GM21515 (cell line): ENCODE results near the gene CEP41.

Experiments used
- ATAC-seq: cut with Tn5 transposase; IDR thresholded peaks from one replicate; pipeline ENCODE4 v1.9.1; 2021; ENCODE audit not compliant: unreplicated experiment

The CEP41 gene

DNA sequence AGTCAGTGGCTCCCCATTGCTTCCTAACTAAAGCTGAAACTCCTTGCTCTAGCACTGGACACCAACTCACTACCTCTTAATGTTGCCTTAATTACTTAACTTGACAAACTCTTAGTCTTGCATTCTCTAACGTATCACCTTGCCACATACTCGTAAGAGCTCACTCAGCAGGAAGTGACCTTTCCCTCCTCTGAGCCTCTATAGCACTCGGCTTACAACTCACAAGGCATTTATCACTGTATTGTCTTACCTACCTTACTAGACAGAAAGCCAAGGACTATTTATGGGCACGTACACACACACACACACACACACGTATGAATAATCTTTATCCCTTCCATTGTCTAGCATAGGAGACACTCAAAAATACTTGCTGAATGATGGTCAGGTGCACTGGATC, 21.2 kb downstream of the CEP41 start:
- no peak for ATAC-seq

DNA sequence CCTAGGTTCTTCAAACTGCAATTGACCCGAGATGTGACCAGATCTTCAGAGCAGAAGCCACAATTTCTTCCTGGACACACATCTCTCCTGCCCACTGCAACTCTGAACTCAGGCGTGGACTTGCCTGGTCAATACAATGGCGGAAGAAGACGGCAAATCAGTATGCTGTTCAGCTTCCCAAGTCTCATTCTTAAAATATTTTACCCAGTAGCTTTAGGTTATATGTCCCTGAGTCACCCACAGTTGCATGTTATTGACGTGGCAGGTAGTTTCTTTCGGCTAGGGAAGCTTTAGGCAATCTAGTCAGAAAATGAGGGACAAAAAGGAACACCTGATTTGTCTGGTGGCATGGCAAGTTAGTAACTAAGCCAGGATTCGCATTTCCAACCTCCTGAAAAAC, 22.5 kb downstream of the CEP41 start:
- ATAC-seq: no peak

DNA sequence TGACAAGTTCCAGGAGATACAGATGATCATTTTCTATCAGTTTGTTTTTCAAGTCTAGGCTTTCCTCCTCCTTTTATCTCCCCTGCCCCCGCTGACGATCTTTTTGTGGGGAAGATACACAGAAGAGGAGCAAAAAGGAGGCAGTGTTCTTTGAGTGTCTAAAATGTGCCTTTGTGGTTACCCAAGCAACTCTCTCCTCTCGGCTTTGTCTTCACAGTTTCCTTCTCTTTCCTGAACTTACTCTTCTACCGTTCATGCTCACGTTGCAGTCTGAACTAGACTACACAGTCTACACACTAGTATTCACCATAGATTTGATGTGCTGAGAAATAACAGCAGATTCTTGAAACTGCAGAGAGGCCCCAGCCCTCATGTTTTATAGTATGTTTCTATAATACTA, 23.6 kb downstream of the CEP41 start:
- no peak for ATAC-seq

DNA sequence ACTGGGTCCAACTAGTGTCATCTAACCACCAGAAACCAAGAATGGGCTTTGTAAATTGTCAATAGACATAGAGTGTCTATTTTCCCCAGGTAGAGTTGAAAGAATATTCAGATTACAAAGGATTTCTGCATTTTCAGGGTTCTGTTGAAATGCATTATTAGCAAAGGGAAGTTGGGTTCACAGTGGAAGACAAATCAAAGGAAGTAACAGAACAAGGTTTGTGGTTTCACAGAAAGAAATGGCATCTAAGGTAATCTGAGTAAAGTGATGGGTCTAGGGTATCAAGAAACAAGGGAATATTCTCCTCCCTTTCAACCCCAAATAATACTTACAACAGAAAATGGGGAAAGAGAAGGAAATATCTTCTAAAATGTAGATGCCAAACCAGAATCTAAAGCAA, 25.8 kb downstream of the CEP41 start:
- ATAC-seq: no peak

DNA sequence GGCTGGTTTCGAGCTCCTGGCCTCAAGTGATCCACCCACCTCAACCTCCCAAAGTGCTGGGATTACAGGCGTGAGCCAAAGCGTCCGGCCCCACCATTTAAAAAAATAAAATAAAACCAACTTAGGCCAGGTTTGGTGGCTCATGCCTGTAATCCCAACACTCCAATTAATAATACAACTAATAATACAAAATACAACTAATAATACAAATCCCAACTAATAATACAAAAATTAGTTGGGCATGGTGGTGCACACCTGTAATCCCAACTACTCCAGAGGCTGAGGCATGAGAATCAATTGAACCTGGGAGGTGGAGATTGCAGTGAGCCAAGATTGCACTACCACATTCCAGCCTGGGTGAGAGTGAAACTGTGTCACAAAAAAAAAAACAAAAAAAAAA, 27.6 kb downstream of the CEP41 start:
- no peak for ATAC-seq

DNA sequence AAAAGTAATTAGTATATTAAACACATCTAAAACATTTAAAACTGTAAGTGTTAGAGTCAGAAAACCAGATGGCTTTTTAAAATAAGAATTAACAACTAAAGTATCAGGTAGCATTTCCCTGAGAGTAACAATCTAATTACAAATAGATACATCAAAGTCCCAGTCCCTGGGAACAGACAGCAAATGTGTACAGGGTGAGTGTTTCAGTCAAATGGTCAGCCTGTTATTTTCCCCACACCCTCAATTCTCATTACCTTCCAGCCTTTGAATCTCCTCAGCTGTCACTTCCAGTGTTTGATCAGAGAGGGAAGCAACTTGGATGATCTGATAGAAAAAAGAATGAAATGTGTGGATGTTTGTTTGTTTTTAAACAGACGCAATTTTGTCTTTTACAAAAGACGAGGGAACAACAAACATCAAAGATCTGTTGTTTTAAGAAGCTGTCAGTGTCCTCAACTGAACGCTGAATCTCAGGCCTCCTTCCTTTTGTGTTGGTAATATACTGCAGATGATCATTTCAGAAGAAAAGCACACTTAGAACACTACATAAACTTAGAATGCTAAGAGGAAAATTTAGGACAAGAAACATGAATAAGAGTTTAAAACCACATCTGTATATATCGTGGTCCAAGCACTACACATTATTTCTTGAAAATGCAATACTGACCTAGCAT, 29.8 kb downstream of the CEP41 start:
- ATAC-seq: no peak

DNA sequence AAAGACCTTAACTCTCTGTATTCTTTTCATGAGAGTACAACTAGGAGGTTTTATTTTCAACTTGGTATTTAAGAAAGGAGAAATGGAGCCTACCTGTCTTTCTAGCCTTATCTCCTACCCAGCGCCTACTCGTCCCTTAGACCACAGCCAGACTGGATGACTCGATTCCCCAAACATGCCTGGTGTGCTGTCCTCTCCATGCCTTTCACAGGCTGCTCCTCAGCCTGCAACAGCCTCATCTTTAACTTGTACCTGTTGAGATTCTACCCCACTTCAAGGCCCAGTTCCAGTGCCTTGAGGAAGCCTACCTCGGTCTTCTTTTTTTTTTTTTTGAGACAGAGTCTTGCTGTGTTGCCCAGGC, 31.1 kb downstream of the CEP41 start:
- no peak for ATAC-seq

DNA sequence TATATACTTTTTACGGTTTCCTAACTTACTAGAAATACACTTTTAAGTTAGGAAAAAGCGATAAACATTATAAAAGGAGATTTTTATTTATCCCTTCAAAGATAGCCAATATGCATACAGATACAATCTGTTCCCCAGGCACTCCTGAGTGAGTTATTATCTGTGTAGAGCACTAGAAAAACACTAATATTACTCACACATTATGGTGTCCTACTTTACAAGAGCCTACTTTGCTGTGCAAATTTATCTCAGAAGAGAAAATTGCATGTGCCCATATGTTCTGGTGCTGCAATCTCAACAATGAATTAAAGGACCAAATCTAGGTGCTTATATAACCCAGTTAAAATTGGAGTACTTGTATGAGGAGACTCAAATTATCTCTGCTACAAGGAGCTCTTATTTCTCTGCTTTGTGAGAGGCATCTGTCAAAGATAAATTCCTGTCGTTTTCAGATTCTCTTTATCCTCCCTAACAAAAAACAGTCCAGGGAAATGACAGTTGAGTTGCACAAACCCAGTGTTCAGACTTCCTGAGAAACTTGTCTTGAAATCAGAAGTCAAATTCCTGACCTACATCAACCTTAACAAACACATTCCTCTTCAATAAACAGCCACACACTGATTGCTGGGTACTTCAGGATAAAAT, 31.6 kb downstream of the CEP41 start:
- ATAC-seq: no peak

DNA sequence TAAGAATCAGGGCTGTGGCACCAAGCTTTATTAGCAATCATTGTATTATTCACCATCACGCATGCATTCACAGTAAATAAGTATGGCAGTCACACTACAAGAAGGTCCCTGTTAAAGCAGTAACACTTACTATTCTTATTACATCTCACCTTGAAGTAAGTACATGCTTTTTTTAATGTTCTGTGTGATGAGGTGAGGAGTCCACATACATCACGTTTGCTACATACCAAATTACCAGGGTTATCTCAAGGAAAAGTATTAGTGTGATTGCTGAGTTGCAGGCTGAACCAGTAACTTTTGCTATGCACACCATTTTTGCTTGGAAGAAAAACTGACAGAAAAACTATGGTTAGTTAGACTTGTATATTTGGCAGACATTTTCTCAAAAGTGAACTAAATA, 35.8 kb downstream of the CEP41 start:
- no peak for ATAC-seq

DNA sequence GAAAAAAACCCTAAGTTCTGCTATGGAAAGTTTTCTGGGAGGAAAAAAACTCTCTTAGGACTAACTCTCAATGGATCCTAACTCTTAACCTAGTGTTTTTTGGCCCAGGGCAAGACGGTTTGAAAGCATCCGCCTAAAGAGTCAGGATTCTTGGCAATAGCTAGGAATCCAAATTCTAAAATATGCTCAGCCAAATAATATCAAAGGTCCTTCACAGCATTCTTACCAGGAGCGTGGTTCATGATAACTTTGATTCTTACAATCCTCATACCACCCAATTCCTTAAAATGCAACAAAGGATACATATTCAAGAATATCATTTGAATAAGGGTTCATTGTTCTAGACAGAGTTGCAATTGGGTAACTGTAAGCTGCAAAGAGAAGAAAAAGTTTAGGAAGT, 39.2 kb downstream of the CEP41 start:
- ATAC-seq: no peak

DNA sequence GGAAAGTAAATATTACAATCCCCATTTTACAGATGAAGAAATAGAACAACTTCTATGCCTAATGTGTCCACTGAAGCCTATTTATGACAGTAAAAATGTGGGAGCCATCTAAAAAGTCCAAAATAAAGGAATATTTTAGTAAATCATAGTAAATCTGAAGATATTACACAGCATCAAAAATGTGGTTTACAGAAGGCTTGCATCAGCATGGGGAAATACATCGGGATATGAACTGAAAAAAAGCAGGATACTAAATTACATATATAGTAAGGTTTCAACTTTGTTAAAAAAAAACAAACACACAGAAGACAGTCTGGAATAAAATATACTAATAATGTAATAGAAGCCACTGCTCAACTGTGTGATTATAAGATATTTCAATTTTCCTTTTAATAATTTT, 39.7 kb downstream of the CEP41 start:
- ATAC-seq: no peak

DNA sequence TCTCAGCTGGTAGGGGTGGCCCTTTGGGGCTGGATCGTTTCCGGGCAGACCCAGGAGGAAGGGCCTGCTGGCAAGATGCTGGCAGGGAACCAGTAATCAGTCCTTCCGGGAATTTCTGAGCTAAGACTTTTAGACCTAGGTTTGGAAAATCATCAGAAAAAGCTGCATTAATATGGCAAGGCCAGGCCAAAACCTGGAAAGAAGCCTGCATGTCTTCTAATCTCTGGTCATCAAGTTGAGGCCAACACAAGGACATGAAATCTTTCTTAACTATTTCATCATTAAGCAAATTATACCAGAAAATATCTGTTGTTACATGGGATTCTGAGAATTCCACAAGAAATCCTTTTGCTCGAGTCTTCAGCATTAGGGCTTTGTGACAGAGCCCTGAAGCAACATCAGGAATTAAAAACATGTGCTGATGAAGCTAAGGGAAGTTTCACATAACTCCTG, 40.7 kb downstream of the CEP41 start:
- no peak for ATAC-seq

DNA sequence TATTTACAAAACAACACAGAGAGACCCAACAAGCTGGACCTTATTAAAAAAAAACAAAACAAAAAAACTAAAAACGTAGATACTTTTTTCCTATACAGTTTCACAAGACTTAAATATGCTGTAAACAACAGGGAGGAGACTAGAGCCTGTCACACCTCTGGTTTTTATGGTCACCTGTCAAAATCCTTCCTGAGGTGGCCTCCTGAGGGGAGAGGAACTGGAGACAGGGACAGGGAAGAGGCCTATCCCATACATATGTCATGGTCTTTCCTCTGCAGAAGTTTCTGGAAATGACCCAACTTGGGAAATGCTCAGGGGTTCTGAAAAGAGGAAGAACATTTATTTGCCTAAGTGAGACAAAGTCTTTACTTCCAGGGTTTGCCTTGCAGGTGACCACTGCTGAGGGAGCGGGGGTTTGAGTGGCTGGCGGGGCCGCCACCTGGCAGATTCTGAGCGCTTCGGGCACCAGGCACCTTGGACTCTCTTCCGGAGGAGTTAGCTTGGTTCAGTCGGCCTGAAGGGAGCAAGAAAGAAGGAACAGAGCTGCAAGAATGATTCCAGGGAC, 42.2 kb downstream of the CEP41 start:
- no peak for ATAC-seq

DNA sequence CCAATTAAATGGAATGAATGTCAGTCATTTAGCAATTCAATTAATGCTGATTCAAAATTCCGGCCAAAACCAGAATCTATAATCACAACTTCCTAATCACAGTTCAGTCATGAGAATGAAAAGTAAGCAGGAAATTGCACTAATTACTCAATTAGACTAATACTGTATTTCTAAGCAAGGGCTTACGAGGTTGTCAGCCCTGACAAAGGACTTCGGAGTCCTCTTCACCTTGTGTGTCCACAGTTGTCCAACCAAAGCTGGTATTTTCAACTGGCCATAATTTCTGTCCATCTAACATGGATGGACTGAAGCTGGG, 43.1 kb downstream of the CEP41 start:
- ATAC-seq: no peak

DNA sequence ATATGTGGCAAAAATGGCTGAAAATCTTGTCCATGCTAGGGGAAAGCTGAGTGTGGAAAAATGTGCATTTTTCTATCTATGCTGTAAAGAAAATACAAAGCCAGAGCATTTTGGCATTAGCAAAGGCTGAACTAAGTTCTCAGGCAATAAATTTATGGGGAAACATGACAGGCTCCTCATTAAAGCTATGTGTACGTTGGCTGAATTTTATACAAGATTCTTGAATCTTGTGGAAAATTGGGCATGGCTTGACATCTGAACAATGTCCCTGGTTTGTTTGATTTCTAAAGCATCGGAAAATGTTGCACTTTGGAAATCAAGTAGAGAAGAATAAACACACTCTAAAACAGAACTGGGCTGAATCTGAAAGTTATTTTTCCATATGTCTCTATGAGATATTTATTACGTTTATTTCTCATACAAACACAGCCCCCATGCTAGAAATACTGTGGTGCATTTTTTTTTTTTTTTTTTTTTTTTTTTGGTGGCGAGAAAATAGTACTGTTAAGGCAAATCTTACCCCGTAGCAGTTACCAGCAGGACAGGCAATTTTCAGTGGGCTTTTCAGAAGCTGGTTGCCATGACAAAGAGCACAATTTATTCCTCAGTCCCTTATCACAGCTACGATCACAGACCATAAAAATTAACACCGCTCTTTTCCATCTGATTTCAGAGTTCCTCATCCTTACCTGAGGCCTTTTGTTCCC, 43.6 kb downstream of the CEP41 start:
- ATAC-seq: no peak

DNA sequence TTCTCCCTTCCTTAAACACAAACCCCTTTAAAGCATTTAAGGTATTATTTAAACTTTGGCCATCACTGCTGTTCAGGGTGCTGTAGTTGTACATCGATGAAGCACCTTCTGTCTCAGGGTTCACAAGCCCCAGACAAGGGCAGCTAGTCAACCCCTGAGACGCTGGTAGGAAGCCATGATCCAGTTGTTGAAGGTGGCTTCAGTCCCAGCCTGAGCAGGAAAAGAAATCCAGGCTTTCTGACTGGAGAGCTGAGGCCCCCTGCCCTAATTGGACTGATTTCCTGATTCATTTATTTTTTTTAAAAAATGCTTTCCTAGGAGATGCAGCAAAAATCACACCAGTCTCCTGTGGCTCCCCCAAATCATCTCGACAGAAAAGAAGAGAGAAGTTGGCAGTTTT, 44.7 kb downstream of the CEP41 start:
- ATAC-seq: no peak

DNA sequence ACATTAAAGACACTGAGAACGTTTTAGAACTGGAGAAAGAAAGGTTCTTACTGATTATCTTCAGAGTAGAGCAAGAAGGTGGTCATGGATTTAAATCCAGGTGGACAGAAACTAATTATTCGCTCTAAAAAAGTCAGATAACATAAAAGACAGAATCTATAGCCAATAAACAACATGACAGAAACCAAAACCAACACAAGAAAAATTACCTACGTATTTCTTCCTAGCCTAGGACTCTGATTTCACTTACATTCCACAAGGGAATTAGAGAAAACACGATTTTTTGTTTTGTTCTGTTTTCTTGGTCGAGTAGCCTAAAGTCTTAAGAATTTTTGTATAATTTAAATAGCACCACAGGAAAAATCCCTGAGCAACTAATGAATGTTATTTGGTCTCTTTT, 45.4 kb downstream of the CEP41 start:
- no peak for ATAC-seq

DNA sequence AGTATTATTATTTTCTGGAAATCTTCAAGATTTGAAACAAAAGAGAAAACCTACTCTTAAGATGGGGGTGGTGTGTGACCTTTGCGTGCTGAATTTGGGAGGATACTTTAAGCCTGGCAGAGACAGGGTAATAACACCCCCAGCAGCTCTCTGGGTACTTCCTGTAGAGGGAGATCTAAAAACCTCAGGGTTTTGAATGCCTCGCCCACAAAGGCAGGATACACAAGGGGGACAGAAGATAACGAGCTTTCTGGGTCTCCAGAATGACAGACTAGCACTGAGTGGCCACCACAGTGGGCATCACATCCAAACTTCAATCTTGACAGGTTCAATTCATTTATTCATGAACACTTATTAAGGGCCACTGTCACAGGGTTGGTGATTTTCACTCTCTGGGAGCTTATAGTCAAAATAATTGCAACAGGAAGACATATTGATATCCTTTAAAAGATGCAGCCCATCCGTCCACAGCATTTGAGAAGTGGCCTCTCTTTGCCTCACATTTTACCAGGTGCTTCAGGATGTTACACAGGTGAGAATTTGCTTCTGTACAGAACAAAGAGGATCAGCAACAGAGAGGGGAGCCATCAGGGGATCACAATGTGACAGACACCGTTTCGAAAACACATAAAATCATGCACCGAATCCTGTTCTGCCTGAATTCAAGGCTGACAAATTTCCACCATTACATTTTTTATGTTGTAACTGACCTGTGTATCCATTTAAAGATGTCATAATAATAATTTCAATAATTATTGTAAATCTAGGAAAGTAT, 46.2 kb downstream of the CEP41 start:
- ATAC-seq: no peak

DNA sequence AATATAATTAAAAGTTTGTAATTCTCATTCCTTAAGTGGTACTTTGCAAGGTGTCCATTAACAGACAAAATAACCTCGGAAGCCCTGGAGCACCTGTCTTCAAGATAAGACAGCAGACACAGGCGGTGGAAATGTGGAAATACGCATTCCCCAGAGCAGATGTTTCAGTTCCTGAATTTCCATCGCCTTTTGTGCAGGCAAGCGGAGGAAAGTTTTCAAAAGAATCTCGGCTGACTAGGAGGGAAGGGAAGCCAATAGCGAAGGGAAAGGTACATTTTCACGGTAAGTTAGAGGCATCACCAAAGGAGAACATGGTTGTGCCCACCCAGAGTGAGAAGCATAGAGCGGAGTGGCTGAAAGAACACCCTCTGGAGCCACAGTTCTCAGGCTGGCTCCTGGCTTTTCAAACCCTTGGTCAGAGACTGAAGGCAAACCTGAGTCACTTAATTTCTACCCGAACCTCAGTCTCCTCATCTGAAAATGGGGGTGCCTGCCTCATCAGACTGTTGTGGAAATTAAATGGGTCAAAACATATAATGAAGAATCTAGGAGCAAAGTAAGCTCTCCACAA, 46.9 kb downstream of the CEP41 start:
- no peak for ATAC-seq

DNA sequence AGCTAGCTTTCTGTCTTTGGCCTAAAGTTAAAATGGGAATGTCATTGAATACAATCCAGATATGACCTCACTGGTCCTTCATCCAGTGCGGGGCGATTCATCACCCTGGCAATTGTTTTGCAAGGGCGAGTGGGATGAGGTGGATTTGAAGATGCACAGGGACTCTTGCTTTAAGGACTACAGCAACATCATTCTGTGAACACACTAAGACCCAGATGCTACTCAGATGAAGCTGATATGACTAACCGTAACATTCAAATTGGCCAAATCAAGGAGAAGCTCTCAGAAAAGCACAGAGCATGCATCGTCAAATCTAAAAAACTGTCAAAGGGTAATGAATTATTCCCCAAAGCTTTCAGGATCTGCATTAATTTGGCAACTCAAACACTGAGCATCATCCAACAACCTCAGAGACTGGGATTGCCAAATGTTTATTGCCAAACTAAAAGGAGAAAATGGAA, 47.7 kb downstream of the CEP41 start:
- no peak for ATAC-seq

DNA sequence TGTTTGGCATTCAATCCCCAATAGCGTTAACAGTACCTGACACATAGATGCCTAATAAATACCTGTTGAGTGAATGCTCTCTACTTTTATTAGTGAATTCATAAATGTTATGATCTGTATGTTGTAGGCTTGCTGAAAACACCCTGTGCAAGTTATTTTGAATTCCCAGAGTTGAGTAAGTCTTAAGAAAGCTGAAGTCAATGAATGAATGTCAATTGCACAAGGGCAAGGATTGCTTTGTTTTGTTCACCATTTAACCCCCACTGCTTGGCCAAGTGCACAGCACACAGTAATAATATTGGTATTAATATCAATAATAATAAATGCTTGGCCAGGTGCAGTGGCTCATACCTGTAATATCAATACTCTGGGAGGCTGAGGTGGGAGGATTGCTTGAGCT, 50.3 kb downstream of the CEP41 start:
- ATAC-seq: no peak
